K562 treated with DMSO at 1 percent for 4 hours (cell line): Measurements from ENCODE around the gene ZNF770. TPM values are rescaled to one million over a fixed set of nuclear protein-coding genes. Genes with fewer than 3 reads are reported as not detected.

Experiments used
- total RNA-seq: library from RNA; unstranded; fragments of 300-600 nt; gene quantifications from 2 replicates; pipeline ENCODE4 v1.2.3, GENCODE V29; 2022; ENCODE audit not compliant: insufficient read depth

The ZNF770 gene
- 7.4 and 10.0 TPM in 2 replicates for total RNA-seq

GRCh38 chr15:34988027-34988902 lies at the start of gene ZNF770:
Gene ZNF770, minus strand, starts transcription at chr15:34988287. Its CDS starts 4,853 bp downstream, at chr15:34983434.

DNA sequence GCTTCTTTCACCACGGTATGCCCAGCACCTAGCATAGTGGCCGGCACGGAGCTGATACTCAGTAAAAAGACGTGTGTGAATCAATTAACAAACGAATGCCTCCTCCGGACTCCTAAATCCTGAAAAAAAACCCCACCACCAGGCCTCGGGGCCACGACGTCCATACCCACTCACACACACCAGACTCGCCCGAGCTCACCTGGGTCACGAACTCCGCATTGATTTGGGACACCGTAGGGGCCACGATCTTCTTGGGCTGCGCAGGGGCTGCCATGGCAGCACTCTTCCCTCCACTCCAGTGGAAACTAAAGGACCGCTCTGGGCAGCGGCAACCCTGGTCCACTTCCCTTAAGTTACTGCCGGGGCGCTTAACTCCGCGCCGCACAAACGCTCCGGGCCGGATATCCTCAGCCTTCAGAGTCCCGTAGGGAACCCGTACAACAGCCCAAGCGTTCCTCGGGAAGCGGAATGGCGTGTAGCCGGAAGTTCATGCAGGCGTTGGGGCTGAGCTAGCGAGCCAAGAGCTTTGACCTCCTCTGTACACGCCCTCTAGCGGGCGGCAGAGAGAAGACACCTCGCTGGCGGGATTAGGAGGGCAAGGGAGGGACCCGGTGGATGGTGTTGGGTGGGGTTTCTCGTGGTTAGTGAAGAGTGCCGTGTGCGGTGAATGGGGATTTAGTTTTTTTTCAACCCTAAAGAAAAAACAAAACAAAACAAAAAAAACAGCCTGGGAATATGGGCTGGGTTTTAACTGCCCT lies 18.6 kb downstream of the ZNF770 start, which contains the start of gene AQR:
Gene AQR, minus strand, starts transcription at position 403 of the 758 bp plus-strand sequence. Its CDS starts 129 bp downstream, at position 274.

Other genes with a start within 250 kb of the ZNF770 start
- gene GJD2, start 233.3 kb downstream of the ZNF770 start, total RNA-seq: not detected in 2 replicates
- not detected in 2 replicates for gene ACTC1, start 192.7 kb downstream of the ZNF770 start, total RNA-seq
- gene AQR, start 18.5 kb downstream of the ZNF770 start, total RNA-seq: 8.4 TPM in 2 replicates
- not detected in 2 replicates for gene NANOGP8, start 97.0 kb upstream of the ZNF770 start, total RNA-seq